EH (cell line): ENCODE data around the gene KCNIP4.

Experiments used
- DNase-seq: peaks from one replicate; pipeline ENCODE4 v3.0.0-alpha.2; 2015; ENCODE audit warnings: low read depth

KCNIP4 gene

DNA sequence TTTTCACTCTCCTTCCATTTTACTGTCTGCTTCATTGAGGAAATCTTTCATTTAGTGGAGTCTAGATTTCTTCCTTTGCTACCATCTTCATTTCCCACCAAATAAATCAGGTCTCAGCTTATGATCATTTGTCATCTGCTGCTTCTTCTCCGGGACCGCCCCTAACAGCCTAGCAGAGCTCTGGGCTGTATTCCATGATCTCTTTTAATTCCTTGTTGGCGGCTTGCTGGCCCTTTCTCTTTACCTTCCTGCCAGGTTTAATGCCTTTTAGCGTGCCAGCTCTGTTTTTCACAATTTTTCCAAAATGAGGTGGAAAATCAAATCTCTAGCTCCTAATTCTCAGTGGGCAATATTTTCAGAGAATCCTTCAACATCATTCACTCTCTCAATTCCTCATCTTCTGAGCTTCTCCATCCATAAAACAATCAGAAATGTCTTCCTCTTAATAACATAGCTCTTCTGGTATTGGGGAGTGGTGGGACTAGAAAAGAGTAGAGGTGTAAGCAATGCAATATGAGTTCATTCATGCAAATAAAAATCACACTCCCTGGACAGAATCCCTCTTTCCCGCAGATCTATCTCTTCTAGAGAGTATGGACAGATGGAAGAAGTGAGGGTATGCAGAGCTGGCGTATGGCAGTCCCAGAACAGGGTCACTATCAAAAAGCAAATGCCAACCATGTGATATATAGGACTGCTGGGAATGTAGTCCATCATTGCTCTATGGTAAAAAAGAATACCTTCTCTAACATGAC is 491.3 kb downstream of the KCNIP4 start:
- no peak for DNase-seq

DNA sequence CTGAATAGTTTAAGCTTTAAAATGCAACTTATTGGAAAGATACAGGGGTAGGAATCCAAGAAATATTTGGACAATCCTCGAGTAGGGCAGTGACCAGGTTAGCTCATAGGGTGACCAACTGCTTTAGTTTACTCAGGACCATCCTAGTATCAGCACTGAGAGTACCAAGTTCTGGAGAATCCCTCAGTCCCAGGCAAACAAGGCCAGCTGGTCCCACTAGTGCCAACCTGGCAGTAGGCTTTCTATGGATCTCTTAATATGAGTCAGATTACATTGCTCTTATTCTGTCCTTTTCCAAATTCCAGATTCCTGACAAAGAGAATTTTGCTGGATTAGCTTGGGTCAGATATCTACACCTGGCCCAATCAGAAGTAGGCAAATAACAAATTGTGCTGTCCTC is 493.7 kb downstream of the KCNIP4 start:
- no peak for DNase-seq

DNA sequence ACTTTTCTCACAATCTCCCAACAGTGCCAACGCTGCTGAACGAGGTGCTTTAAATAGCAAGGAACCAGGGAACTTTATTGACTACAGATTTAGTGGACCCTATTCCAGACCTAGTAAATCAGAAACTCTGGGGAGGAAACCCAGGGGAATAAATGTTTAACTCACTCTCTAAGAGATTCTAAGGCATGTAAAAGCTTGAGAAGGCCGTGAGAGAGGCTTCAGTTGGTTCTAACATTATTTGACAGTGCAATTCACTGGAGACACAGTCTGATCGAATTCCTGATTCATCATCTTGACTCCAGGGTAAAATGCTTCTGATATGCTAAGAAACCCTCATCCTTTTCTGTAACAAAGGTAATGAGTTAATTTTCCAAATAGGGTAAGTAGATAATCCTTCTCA is 494.4 kb downstream of the KCNIP4 start:
- no peak for DNase-seq

DNA sequence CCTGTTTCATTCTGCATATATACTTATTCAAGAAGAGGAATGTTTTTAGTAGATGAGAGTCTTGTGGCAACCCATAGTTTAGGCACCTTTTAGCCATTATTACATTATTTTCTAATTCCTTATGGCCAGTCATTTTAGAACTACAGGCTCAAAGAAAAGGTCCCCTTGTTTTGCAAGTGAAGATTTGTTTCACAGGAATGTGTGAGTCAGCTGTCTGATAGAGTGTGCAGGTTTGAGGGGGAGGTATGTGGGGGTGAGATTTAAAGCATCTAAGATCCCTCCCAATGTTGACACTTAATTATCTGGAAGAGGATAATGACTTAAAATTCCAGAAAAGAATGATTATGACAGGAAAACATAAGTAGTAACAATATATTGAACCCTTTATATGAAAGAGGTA is 495.6 kb downstream of the KCNIP4 start:
- no peak for DNase-seq

DNA sequence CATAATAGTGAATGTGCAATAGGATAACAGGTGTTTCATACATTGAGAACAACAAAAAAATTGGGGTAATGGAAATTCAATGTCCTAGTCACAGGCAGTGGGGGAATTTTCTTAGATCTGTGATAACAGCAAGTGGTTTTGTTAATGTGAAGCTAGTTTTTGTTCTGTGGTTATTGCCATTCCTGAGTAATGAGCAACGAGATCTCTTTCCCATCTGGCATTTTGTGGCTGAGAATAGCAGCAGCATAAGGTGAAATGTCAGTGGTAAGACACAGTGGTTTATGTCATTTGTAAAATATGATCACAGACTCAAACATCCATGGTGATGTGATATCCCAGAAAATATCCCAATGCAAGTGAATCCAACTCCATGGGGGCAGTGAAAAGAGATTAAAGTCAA is 497.5 kb downstream of the KCNIP4 start:
- DNase-seq: peak; percentile 41

DNA sequence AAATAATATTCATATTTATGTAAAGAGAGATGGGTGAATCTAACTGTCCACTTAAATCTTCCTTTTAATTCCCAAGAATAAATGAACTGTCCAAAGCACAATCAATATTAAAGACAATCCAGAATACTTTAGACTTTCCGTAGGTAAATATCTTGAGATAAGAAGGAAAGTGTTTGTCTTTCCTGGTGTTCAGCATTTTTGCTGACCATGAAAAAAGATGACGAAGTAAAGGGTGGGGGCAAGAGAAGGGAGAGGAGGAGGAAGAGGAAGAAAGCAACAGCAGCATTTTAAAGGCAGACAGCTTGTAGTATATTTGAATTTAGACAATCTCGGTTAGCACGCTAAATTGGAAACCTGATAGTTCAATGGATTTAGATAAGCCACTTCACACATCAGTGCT is 498.2 kb downstream of the KCNIP4 start:
- DNase-seq: no peak

DNA sequence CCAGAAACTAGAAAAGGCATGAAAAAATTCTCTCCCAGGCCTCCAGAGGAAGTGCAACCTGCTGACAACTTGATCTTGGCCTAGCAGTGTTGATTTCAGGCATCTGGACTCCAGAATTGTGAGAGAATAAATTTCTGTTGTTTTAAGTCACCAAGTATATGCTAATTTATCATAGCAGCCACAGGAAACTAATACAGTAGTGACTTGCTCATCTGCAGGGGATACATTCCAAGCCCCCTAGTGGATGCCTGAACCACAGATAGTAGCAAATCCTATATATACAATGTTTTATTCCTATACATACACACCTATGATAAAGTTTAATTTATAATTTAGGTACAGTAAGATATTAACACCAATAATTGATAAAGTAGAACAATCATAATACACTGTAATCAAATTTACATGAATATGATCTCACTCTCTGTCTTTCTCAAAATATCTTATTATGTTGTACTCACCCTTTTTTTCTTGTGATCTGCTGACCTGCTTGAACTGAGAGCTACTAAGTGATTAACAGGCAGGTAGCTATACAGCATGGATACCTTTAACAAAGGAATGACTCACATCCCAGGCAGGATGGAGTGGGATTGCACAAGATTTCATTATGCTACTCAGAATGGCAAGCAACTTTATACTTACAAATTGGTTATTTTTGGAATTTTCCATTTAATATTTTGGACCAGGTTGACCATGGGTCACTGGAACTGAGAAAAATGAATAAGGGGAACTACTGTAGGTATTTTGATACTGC is 501.1 kb downstream of the KCNIP4 start:
- no peak for DNase-seq

DNA sequence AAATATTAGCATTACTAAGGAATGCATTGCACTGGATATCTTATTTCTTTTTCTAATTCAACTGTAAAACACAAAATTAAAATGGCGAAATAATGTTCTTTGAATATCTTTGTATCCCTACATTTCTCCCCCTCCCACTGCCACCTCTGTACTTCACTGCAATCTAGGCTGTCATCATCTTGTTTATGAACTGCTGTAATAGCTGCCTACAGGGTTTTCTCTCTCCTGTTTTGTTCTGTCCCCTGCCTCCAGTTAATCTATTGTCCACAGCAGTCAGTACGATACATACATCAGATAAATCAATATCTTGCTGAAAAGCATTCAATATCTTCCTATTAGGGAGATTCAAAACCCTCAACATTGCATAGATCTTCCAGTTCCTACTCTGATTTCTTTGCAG is 528.4 kb downstream of the KCNIP4 start:
- DNase-seq: no peak

DNA sequence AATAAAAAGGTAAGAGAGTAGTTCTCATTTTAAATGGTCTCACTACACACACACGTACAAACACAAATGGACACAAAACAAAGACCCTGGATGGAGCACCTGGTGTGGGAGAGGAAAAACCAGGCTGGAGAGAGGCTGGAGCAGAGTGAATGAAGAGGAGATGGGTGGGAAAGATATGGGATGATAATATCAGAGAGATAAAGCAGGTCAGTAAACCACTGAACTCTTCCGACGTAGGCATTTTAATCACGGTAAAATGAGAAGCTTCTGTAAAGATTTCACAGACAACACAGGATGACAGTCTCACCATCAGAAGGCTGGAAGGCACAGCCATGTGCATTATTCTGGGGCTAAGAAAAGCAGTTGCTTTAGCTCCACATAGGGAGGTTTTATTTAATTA is 532.8 kb downstream of the KCNIP4 start:
- DNase-seq: no peak

DNA sequence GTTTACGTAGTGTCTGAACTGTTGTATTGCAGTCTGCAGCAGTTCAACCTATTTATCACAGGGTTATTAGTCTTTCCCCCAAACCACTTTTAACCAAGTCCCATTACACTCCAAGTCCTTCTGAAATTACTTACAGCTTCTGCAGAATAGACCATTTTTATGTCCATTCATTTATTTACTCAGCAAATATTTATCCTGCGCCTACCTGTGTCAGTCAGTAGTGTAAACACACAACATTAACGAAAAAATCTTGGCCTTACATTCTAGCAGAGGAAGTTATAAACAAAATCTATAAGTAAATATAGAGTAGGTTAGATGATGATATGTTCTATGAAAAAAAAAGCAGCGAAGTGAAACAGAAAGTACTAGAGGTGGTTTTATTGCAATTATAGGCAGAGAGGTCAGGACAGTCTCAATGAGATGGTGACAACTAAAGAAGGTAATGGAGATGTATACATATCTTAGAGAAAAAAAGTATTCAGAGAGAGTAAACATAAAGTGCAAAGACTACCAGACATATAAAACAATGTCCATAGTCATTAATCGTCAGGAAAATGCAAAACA is 534.7 kb downstream of the KCNIP4 start:
- DNase-seq: no peak

DNA sequence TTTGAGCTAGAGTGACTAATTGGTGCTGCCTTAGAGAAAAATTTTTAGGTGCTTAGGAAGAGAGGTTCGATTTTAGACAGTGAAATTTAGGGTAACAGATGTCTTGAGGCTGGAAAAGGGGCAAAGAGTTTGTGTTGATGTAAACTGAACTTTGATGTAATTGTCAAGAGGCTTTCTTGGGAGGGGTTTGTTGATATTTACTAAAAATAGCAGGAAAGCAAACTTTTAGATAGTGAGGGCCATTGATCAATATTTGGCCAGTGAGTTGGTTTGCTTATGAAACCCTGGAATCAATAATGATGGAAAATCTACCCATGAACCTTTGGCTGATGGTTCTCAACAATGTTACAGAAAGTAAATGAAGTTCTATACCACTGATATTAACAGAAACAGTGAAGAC is 537.5 kb downstream of the KCNIP4 start:
- no peak for DNase-seq

DNA sequence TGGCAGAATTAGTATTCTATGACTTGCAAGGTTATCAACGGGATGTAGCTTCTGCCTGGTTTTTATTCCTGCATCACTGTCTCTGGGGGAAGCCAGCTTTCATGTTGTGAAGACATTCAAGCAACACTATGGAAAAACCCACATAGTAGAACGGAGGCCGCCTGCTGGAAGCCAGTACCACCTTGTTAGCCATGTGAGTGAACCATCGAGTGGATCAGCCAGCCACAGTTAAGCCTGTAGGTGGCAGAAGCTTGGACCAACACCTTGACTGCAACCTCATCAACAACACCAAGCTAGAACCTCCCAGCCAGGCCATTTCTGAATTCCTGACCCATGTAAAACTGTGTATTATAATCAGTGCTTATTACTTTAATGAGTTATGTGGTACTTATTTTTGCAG is 538.2 kb downstream of the KCNIP4 start:
- DNase-seq: no peak

DNA sequence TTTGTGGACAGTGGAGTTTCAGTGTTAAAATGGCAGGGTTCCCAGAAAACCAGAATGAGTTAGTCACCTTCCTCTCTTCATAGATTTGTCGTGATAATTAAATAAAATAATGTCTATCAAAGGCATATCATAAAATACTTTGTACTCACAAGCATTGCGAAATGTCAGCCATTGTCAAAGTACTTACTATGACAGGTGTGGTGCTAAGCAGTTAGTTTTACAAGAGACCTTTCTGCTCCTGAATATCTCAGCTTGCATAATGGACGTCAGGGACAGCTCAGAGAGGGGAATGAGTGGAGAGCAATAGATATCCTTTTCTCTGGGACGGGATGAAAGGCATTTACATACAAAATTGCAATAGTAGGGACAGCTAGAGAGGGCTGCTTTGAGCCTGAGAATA is 560.9 kb downstream of the KCNIP4 start:
- DNase-seq: no peak

DNA sequence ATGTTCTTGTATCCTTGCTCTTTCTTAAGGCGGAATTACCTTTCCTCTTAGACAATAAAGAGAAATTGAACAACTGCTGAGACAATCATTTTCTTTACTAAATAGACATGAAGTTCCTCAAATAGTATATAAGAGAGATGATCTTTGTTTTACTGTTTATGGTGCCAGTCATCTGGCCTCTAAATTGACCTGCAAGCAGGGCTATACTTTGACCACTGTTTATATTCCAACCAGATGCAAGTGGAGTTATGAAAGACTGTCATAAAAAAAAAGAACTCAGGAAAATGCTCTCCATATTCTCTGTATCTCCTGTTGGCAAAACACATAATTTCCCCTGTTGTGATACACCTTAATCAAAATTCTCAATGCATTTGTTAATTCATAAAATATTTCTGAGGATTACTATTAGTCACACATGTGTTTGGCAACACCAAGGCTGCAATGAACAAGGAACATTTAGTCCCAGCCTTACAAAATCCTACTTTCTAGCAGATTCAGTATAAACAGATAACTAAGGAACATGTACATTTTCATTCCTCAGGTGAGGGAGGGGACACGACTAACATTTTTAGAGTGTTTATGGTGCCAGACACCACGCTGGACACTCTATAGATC is 562.3 kb downstream of the KCNIP4 start:
- DNase-seq: no peak

DNA sequence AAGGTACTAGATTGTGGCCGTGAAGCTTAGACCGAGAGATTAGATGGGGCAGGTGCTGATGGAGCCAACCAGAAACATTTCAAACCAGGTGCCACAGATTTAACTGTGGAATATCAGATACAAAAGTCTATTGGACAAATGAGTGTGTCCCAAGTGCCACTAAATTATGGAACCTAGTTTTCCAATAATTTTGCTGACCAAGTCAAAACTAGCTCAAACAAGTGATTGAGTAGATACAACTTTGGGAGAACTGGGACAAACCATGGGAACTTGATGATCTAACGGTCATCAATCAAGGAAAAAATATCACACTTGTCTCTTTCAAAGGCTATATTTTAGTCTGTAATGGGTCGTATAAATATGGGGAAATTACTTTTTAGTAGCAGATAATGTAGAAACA is 562.9 kb downstream of the KCNIP4 start:
- no peak for DNase-seq

DNA sequence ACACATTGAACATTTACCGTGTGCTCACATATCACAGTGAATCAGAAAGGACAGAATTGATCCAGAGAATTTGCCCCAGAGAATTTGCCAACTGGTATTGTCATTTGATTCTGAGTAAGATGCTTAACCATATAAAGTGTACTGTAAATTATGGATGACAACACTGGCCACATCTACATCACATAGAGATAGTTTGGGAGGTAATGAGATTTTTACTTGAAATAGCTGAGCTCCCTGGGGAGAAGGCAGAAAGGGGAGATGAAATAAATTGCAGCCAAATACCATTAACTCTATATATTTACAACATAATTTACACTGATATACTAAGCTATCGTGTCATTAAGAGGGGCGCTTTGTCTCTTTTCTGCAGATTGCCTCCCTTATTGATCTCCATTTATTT is 564.0 kb downstream of the KCNIP4 start:
- no peak for DNase-seq

DNA sequence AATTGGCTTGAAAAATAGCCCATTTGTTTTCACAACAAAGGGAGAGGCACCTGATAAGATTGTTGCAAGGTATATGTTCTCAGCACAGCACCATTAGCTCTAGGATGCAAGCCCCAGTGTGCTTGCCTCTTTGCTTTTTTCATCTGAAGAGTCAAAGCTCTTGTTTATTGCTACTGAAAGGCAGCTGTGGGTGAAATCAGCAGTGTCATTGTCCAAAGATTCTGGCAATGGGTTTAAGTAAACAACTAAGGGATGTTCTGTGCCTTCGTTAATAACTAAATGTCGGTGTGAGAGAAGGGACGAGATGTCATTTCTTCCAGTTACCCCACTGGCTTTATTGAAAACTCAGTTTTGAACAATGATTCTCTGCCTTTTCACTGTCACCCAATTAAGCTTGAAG is 567.7 kb downstream of the KCNIP4 start:
- DNase-seq: no peak

DNA sequence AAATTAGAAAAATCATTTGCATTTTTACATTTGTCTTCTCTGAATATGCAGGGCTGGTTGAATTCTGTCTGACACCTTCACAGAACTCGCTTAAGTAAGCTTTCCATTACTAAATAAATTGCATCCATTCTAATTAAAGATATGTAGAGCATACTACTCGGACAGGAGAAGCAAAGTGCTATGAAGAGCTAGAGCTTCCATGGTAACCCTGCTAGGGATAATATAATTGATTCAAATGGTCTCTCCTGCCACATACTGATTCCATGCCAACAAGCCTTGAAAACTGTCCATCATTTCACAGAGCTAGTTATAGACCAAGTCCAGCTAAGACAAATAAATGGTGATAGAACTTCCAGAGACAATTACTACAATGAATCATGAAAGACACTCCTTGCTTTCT is 571.5 kb downstream of the KCNIP4 start:
- no peak for DNase-seq

DNA sequence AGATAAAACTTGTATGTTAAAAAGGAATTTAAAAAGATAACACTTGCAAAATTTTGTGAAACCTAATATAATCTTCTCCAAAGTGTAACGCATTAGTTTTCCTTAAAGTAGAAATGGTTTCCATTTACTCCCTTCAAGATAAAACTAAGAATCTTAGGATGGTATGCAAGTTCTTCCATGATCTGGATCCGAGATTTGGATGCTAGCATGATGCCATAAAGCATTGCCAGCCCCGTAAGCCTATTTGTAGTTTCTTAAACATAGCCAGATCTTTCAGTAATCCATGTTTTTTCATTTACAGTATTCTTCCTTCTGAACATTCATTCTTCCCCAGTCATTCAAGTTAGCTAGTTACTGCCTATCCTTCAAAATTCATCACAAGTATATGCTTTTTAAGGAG is 572.4 kb downstream of the KCNIP4 start:
- DNase-seq: no peak

DNA sequence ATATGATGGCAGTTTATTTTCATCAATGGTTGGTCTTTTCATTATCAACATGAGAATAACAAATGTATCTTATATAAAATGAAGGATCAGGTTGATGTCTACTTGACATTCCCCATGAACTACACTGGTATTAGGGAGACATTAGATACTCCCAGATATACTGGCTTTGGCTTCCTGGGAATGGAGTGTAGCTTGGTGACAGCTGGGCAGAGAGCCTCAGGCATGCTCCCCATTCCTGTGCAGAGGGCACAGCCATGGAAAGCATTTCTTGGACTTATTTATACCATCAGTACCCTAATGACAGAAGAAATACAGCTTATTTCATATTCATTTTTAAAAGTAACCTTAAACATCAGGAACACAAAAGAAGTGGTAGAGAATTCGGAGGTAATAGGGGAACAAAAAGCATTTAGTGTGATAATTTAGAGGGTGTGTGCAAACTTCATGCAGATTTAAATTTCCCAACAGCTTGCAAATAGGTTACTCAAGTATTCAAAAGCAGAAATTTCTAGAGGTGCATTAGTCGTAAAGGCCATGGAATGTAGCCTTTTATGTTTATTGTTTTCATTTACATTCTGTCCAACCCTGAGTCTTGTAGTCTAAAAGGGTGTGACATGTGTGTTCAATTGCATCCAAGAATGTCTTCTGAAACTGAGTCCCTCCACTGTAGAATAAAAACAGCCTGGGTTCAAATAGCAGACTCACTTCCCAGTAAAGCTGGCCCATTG is 573.8 kb downstream of the KCNIP4 start:
- no peak for DNase-seq

DNA sequence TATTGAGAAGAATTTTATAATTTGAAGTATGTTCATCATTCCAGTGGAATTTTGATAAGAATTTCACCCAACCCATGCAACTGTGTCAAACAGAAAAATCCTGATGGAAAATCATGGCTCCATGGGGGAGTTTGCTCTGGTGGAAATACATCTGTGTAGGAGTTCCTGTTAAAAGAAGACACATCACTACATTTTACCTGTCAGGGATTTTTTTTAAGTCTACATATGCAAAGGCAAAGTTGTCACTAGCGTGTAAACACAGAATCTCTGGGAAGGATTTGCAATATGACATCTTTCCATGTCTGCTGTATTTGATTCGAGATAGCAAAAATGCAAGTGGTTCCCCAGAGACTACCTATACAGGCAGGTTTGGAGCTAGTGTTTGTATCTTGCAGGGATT is 581.0 kb downstream of the KCNIP4 start:
- DNase-seq: no peak

DNA sequence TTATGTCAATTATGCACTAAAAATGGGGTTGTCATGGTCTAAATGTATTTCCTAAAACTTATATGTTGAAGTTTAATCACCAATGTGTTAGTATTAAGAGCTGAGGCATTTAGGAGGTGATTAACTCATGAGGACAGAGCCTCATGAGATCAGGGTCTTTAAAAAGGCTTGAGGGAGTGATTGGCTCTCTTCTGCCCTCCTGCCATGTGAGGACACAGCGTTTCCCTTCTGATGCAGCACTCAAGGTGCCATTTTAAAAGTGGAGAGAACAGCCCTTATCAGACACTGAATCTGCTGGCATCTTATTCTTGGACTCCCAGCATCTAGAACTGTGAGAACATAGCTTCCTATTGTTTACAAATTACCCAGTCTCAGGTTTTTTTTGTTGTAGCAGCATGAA is 581.7 kb downstream of the KCNIP4 start:
- DNase-seq: no peak
